Measurements from ENCODE around the gene CD247.

The CD247 gene

DNA sequence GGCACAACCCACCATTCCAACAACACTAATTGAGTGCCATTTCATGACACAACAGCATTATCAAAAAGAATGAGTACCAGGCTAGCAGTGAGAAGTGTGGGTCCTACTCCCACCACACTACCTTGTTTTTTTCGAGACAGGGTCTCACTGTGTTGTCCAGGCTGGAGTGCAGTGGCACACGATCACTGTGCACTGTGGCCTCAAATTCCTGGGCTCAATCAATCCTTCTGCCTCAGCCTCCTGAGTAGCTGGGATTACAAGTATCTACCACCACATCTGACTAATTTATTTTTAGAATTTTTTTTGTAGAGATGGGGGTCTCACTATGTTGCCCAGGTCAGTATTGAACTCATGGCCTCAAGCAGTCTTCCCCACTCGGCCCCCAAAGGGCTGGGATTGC lies 30.7 kb downstream of the CD247 start:
- DNase-seq, result no peak

DNA sequence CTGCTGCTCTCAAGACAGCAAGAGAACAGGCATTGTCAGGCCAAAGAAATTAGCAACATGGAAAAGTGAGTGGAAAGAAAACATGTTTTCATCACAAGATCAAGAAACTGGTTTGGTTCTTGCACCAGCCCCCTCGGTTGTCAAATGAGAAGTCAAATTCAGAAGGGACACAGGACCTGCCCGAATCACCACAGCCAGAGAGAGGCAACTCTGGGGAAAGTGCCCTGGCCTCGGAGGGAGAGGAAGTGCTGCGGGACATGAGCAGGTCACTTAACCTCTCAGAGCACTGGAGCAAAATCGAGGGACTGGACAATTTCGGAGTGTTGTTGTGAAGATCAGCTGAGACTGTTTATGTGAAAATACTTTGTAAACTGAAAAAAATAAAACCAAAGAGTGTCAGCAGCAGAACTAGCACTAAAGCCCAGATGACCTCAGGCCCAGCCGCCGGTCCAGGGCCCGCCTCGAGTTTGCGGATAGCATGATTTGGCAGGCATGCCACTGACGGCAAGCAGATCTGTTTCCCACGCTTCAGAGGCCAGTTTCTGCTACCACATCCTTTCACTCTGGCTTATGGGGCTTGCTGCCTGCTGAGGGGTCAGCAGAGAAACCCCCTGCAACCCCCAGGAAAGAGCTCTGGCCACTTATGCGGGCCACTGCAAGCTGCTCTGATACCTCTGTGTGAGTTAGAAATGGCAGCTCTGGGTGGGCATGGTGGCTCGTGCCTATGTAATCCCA lies 32.1 kb downstream of the CD247 start:
- DNase-seq, result no peak

DNA sequence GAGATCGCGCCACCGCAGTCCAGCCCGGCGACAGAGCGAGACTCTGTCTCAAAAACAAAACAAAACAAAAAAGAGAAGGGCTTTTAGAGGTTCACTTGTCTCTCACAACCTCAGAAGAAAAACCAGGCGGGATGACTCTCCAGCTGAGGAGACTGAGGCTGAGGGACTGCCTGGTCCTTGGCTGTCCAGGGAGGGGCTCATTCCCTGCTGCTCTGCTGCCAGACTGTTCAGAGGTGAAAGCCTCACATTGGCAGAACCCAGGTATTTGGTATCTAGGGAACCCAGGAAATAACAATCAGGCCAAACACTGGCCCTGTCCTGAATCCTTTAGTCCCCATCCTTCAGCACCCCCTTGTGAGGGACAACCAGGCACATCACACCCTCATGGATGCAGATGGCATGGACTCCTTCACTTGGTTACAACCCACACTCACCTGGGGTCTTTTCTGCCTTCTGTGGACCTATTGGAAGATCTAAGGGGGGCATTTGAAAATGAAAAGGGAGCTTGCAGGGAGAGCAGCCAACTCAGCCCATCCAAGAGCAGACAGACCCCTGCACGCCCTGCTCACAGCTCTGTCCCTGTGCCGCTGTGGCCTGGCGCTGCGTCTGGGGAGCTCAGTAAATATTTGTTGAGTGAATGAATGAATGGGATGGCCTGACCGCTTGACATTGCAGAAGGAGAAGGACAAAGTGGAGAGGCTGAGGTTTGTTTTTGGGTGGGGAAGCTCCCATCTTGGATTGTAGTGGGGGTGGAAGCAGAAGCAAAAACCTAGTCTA lies 33.4 kb downstream of the CD247 start:
- DNase-seq, result no peak

DNA sequence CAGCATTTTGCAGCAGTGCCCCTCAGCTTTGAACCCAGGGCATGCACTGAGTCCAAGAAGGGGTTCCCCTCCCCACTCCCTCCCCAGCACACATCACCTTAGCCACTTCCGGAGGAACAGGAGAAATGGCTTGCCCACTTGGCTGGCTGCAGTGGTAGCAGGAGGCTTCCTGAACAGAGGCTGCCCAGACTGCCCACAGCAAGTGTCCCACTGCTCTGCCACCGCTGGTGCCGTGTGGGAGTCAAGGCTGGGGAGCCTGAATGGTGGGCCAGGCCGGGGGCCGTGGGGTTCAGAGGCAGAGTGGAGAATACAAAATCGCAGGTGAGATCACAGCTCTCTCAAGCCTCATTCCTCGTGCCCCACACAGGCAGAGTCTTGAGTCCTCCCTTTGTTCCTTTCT lies 34.5 kb downstream of the CD247 start:
- no peak for DNase-seq

DNA sequence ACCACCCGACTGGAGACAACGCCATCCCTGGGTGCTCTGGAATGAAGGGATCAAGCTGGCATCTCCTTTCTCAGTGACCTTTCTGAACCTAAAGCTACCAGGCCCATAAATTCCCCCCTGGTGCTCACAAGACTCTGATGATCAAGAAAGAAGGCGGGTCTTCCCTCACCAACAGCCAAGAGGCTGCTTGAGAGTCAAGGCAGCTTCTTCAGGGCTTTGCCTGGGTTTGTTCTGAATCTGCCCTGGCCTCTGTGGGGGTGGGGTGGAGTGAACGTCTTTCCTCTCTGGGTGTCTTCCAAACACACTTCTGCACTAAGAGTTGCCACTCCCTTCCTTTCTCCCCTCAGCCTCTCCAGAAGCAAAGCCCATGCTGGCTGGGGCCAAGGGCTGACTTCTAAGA lies 36.1 kb downstream of the CD247 start:
- no peak for DNase-seq

DNA sequence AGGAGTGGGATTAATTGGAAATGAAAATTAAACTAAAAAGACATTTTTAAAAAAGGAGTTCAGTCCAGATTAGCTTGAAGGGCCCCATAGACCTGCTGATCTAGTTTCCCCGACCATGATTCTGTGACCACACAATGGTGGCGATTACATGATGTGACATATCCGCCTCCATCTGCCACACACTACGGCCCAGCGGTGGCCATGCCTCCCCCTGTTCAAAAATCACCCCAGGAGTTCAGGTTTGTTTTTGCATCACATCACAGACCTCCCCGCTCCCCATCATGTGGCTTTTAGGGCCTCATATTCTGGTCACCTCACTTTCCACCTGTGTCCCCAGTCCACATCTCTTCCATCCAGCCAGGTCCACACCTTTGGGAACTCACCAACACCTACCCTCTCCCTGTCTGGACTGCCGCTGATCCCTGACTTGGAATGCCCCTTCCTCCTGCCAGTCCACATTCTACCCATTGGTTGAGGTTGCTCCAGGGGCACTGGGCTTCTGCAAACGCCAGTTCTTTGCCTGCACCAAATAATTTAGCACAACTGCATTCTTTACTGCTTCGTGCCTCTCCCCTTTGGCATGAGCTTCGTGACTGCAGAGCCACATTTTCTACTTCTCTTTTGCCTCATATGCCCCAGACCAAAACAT lies 38.9 kb downstream of the CD247 start:
- no peak for DNase-seq

DNA sequence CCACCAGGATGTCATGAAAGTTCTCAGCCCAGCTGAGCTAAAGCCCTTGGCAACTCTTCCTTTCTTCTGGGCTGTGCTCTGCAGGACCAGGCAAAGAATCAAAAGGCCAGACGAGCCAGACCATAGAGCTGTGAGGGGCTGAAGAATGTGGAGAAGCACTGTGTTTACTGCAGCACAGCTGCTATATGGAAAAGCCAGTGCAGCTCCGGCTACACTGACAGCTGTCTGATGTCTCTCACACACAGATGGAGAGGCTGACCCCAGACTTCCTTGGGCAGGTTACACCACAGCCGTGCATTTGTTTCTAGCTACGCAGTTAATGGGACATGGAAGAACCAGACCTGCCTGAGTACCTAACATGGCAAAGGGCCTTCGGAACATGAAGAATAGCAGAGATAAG lies 40.3 kb downstream of the CD247 start:
- DNase-seq, result no peak

DNA sequence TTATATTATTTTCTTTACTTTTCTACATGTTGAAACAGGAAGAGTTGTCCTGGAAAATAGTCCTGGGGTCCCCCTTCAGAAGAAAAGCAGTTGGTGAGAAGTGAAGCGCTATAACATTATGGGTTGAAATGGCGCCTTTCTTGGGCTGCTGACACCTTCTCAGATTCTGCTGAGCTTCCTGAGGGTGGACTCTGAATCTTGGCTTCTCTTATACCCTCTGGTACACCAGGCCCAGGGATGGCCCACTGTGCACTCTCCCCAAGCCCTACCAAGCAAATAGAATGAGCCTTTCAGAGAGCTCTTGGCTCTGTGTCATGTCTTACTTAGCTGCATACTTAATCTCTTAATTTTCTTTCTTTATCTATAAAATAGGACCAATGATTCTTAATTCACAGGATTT lies 42.3 kb downstream of the CD247 start:
- DNase-seq, result no peak

DNA sequence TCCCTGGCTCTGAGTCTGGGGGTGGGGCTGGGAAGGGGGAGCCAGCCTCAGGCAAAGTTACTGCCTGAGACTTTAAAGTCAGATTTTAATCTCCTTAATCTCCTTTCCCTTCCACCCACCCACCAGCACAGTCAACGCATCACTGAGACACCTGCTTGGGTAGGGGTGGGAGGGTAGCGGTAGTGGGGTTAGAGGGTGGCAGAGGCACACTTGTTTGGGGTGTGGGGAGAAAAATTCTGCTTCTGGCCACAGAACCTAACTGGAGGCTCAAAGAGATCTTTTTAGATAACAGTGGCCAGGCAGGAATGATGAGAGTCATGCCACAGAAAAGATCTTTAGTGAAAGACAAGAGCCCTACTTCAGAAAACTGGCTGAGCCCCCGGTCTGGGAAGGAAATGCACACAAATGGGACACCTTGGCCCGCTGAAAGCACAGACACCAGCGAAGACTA lies 44.1 kb downstream of the CD247 start:
- no peak for DNase-seq

DNA sequence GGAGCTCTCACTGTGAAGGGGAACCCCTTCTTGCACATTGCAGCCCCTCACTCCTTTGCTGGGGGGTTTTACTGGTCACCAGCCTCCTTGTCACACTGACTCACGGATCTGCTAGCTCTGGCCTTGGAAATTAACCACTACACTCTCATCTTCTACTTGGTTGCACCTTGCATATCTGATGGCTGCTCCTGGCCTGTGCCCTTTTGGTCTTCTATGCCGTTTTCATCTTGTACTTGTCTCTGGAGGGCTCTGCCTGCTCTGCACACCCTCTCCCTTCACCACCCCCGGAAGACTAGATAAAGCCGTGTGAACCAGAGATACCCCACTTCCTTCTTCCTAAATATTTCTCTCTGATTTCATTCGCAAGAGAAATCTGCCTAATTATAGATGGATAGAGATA lies 44.6 kb downstream of the CD247 start:
- DNase-seq, result no peak

DNA sequence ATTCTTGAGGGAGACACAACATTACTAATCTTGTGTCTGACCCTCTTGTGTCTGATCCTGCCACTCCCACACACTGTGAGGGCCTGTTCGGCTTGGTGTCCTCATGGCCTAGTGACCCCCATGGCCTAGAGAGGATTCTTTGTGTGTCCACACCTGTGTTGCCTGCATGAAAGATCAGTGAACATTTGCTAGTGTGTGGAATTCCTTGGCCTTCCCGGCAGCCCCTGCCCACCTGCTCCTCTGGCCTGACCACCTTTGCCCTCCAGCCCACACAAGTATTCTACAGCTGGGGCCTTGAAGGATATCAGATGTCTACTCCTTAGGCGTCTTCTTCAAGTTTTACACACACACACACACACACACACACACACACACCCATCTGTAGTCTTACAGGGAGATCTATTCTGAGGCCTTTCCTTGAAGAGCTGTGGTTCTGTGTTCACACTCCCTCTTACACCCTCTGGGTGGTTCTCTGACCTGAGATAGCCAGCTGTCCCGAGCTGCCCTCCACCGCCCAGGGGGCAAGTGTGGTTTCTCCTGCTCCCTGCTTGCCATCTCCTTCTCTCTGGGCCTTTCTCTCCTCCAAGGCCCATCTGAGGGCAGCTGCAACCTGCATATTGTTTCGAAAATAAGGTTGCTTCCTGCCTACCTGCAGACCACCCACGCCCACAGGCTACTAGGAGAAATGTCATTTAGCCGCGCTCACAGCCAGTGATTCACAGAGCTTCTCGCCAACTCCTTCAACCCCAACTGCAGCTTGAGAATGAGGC lies 45.4 kb downstream of the CD247 start:
- no peak for DNase-seq

DNA sequence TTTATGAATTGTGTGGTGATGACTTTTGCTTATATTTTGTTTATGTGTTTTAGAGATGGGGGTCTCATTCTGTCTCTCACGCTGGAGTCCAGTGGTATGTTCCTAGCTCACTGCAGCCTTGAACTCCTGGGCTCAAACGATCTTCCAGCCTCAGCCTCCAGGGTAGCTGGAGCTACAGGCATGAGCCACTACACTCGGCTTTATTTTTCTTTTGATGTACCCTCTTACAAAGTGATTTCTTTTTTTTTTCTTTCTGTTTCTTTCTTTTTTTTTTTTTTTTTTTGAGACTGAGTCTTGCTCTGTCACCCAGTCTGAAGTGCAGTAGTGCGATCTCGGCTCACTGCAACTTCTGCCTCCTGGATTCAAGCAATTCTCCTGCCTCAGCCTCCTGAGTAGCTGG lies 46.8 kb downstream of the CD247 start:
- DNase-seq, result no peak

DNA sequence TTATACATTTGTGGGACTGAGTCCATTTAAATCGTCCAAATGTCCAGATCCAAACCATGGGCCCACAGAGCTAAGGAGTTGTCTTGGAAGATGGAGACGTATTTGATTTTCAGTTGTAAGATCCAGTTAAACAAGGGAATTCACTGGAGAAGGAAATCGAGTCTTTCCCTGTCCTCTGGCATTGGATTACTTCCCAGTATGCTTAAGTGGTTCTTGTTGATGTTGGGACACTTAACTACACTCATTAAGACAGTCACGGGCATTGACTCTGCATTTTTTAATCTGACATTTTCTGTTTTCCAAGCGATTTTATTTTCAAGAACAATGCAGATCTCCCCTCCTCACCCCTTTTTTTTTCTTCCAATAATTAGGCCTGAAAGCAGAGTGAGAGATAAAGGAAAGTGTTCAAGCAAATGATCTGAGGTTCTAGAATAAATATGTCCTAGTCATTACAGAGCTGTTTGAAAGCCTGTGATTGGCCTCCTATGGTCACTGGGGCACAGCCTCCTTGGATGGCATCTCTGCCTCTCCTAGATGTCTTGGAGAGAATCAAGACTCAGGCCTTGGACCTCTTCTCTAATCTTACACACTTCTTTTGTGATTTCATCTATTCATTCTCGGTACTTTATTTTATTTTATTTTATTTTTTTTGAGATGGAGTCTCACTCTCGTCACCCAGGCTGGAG lies 48.9 kb downstream of the CD247 start:
- DNase-seq, result no peak

DNA sequence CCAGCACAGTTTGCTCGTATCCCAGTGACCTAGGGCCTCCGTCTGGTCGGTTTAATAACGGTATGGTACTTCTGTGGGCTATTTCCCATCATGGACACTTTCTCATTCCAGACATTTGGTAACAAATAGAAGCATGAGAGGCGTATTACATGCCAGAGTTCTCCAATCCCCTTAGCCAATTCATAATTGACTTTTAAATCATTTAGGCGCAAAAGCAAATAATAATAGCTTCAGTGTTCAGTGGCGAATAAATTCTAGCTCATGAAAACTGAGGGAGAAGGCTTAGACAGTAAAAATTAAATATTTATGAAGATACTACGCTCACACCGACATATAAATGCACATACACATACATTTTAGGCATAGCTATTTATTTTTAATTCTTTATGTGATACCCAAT lies 50.6 kb downstream of the CD247 start:
- DNase-seq, result no peak

DNA sequence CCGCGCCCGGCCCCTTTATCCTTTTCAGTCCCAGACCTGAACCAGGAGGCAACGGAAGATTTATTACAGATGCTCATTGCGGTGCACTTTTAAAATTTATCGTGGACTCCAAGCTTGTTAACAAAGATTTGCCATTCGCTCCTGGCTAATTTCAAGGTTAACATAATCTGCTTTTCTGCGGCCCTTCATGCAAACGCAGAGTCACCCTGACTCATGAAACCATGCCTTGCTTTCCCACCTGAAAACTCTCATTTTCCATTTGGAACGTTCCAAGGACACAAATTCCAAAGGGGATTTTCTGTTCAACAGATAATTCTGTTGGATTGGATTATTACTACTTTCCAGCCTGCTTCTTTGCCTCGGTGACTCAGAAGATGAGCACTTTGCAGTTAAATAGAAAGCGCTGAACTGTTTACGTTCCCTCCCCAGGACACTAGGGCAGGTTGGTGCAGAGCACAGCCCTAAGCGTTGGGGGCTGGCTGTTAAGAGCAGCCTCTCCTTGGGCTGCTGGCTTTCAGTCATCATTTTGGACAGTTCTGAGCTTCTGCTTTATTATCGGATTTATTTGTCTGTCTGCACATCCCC lies 51.1 kb downstream of the CD247 start:
- no peak for DNase-seq

DNA sequence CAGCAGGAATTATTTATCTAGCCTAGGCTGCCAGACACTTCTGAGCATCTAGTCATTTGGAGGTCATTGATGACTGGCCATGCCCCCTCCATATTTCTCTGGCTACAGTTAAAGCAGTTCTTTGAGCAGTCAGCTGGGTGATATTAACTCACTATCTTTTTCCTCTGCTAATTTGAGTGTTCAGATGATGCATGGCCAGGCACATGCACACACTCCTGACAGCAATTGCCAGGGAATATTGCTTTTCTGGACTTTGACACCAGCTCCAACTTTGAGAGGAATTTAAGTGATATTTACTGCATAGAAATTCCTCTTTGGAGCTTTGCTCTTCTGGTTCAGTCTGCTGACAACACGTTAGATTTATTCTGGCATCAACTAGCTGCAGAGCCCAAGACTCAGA lies 52.6 kb downstream of the CD247 start:
- no peak for DNase-seq

DNA sequence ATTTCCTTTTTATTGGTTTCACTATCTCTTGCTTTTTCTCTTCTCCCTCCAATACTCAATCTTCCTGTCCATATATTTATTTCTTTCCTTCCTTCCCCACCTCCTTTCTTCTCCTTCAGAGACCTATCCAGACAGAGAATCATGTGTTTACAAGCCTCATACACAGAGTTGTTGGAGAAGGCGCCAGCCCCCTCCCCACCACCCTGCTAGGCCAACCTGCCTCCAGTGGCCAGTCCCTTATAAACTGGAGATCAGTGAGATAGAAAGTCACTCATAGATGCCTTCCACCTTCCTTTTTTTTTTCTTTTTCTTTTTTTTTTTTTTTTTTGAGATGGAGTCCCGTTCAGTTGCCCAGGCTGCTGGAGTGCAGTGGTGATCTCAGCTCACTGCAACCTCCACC lies 53.3 kb downstream of the CD247 start:
- DNase-seq, result no peak

DNA sequence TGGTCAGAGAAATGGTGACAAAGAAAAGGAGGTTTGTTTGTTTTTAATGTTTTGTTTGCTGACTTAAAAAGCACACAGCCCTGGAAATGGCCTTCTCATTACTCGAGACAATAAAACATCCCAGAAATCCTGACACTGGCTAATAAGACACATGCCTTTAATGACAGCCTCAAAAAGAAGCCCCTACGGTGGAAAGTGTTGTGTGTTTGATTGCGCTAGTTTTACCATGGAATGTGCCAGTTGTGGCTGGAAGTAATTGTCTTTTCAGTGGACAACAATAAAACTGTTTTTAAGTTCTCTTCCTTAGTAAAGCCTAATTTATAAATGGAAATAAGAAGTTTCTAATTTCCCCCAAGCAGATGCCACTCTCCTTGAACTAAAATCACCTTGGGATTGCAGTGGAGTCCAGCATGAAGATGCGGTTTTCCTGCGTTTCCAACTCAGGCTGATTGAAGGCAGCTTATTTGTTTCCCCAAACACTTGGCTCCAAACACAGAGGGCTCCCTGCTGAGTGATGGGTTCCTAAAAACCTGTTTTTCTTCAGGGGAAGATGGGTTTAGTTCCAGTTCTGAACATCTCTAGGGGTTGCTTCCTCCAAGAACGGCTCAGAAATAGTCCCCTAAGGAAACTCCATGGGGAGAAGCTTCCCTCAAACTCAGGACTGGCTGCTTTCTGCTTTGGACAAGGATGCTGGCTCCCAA lies 54.3 kb downstream of the CD247 start:
- no peak for DNase-seq

DNA sequence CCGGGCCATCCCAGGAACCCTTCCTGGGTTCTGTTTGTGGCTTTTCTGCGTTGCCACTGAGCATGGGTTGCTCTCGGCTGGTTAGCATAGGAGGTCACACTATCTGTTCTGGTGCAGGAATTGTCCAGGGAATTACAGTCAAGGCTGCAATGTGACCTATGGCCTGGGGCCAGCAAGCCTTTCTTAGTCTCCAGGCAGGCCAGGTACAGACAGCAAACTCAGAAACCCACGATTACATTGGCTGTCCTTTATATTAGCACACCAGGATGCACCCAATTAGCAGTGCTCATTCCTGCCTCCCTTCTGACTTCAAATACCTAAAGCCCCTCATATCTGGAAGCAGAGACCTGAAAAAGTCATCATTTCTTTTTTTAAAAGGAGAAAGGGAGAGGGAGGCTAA lies 55.2 kb downstream of the CD247 start:
- DNase-seq, result no peak

DNA sequence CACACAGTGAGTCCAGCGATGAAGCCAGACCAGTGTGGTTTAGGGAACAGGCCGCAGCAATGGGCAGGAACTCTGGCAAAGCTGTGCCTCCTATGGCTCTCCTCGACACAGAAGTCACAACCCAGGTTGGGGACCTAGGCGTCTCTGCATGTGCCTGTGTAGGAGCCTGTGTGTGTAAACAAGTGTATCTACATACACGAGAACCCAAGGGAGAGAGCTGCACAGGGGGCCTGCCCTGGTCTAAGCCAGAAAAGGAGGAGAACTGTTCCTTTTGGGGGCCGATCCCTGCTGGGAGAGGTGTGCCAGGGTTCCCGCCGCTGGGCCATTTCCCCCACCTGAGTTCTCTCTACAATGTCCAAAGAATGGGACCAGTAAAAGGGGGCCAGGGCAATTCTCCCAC lies 56.0 kb downstream of the CD247 start:
- DNase-seq, result no peak

DNA sequence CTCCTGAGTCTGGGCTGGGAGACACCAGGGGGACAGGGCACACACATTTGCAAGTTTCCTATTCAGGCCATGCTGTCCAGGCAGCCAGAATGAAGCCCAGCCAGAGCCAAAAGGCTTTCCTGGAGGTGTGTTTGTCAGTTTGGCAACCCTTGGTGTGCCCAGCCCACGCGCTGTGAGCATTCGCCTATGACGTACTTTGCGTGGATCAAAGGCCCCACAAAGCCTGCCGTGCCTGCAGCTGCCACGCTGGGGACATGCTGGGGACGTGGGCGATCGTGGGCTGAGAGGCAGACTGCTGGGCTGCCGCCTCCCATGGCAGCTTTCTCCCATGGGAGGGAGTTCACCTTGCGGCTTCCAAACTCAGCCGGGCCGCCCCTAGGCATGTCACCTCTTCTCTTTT lies 57.5 kb downstream of the CD247 start:
- DNase-seq, result no peak

Data from AML-193 (cell line).